H9 (cell line): ENCODE results near the gene ATP13A2. TPM values are rescaled to one million over a fixed set of nuclear protein-coding genes. Genes with fewer than 3 reads are reported as not detected.

Source experiments
- DNase-seq: peaks from one replicate; pipeline ENCODE4 v3.0.0-alpha.2; 2017
- H2AFZ ChIP-seq: one replicate; pipeline ENCODE4 v1.6.1; 2013; ENCODE audit warnings: mild to moderate bottlenecking, low read length, control low read depth, moderate library complexity
- H2AK5ac ChIP-seq: 2 replicates; pipeline ENCODE4 v1.6.1; 2013; ENCODE audit warnings: low read length, control low read depth, mixed read lengths; ENCODE audit not compliant: insufficient read length
- H2BK120ac ChIP-seq: one replicate; pipeline ENCODE4 v1.6.1; 2013; ENCODE audit warnings: low read depth, mild to moderate bottlenecking, low read length, control low read depth, inconsistent platforms; ENCODE audit not compliant: poor library complexity, severe bottlenecking
- H2BK12ac ChIP-seq: 2 replicates; pipeline ENCODE4 v1.6.1; 2013; ENCODE audit warnings: low read length, control low read depth, mixed read lengths, low read depth; ENCODE audit not compliant: insufficient read length
- H2BK15ac ChIP-seq: 2 replicates; pipeline ENCODE4 v1.6.1; 2013; ENCODE audit warnings: low read depth, low read length, control low read depth
- H2BK20ac ChIP-seq: one replicate; pipeline ENCODE4 v1.6.1; 2013; ENCODE audit warnings: low read depth, mild to moderate bottlenecking, low read length, control low read depth, inconsistent platforms; ENCODE audit not compliant: poor library complexity, severe bottlenecking
- H2BK5ac ChIP-seq: 2 replicates; pipeline ENCODE4 v1.6.1; 2013; ENCODE audit warnings: low read length, control low read depth, mixed read lengths; ENCODE audit not compliant: insufficient read length
- H3K14ac ChIP-seq: 2 replicates; pipeline ENCODE4 v1.6.1; 2013; ENCODE audit warnings: low read length, control low read depth; ENCODE audit not compliant: insufficient read depth
- H3K18ac ChIP-seq: 2 replicates; pipeline ENCODE4 v1.6.1; 2013; ENCODE audit warnings: low read depth, mild to moderate bottlenecking, mixed read lengths, low read length, control low read depth; ENCODE audit not compliant: insufficient read length
- H3K23ac ChIP-seq: 2 replicates; pipeline ENCODE4 v1.6.1; 2013; ENCODE audit warnings: low read length, control low read depth, mixed read lengths, low read depth; ENCODE audit not compliant: insufficient read length
- H3K23me2 ChIP-seq: 2 replicates; pipeline ENCODE4 v1.6.1; 2013; ENCODE audit warnings: low read depth, mild to moderate bottlenecking, mixed read lengths, low read length, control low read depth; ENCODE audit not compliant: insufficient read length, poor library complexity, severe bottlenecking
- H3K27ac ChIP-seq: 2 replicates; pipeline ENCODE4 v1.5.1; 2013; ENCODE audit warnings: low read length, control low read depth, mixed read lengths, low read depth; ENCODE audit not compliant: insufficient read length
- H3K27me3 ChIP-seq: 2 replicates; pipeline ENCODE4 v1.6.1; 2013; ENCODE audit warnings: low read length, control low read depth, inconsistent platforms; ENCODE audit not compliant: insufficient read depth
- H3K4ac ChIP-seq: 2 replicates; pipeline ENCODE4 v1.6.1; 2013; ENCODE audit warnings: low read depth, mild to moderate bottlenecking, control low read depth, inconsistent platforms, low read length, moderate library complexity
- H3K4me1 ChIP-seq: 2 replicates; pipeline ENCODE4 v1.6.1; 2013; ENCODE audit warnings: low read length, control low read depth, inconsistent platforms; ENCODE audit not compliant: insufficient read depth
- H3K4me2 ChIP-seq: 2 replicates; pipeline ENCODE4 v1.6.1; 2013; ENCODE audit warnings: low read length, control low read depth, mixed read lengths; ENCODE audit not compliant: insufficient read length, insufficient read depth
- H3K56ac ChIP-seq: 2 replicates; pipeline ENCODE4 v1.6.1; 2013; ENCODE audit warnings: low read depth, mild to moderate bottlenecking, mixed read lengths, low read length, control low read depth; ENCODE audit not compliant: insufficient read length
- H3K79me1 ChIP-seq: 2 replicates; pipeline ENCODE4 v1.6.1; 2013; ENCODE audit warnings: low read depth, mild to moderate bottlenecking, moderate library complexity, low read length, control low read depth, inconsistent platforms; ENCODE audit not compliant: insufficient read depth, poor library complexity, severe bottlenecking
- H3K79me2 ChIP-seq: 2 replicates; pipeline ENCODE4 v1.6.1; 2013; ENCODE audit warnings: low read length, control low read depth, inconsistent platforms; ENCODE audit not compliant: insufficient read depth
- H3K9ac ChIP-seq: 2 replicates; pipeline ENCODE4 v1.6.1; 2013; ENCODE audit warnings: low read length, control low read depth, mixed read lengths; ENCODE audit not compliant: insufficient read length; ENCODE audit errors: extremely low read depth
- H3K9me3 ChIP-seq: one replicate; pipeline ENCODE4 v1.6.1; 2013; ENCODE audit warnings: low read depth, low read length, inconsistent platforms; ENCODE audit not compliant: control insufficient read depth
- H3T11ph ChIP-seq: one replicate; pipeline ENCODE4 v1.6.1; 2013; ENCODE audit warnings: mild to moderate bottlenecking, low read length, control low read depth, inconsistent platforms
- H4K20me1 ChIP-seq: one replicate; pipeline ENCODE4 v1.6.1; 2013; ENCODE audit not compliant: control insufficient read depth, insufficient read length, insufficient read depth
- H4K5ac ChIP-seq: 2 replicates; pipeline ENCODE4 v1.6.1; 2013; ENCODE audit warnings: low read depth, mild to moderate bottlenecking, mixed read lengths, low read length, control low read depth; ENCODE audit not compliant: insufficient read length
- H4K8ac ChIP-seq: replicated peaks from 2 replicates; pipeline ENCODE4 v1.6.1; 2013; ENCODE audit warnings: low read length, control low read depth, mixed read lengths, low read depth; ENCODE audit not compliant: insufficient read length
- H4K91ac ChIP-seq: 2 replicates; pipeline ENCODE4 v1.6.1; 2013; ENCODE audit warnings: low read depth, mild to moderate bottlenecking, moderate library complexity, mixed read lengths, low read length, control low read depth; ENCODE audit not compliant: insufficient read length
- H3K27ac Mint-ChIP-seq, 3 experiments: 2 replicates in 2 of 3; 3 replicates in 1 of 3; pipeline ENCODE4 v1.8.0; 2020 to 2021; ENCODE audit warnings: mixed read lengths in 3 of 3, mild to moderate bottlenecking in 1 of 3, moderate library complexity in 1 of 3
- H3K27me3 Mint-ChIP-seq: 2 replicates; pipeline ENCODE4 v1.8.0; 2021; ENCODE audit warnings: low read depth, mild to moderate bottlenecking, moderate library complexity, mixed read lengths
- H3K36me3 Mint-ChIP-seq, 3 experiments: 2 replicates in 2 of 3; 3 replicates in 1 of 3; pipeline ENCODE4 v1.8.0; 2020 to 2021; ENCODE audit warnings: low read depth in 3 of 3, mixed read lengths in 3 of 3; ENCODE audit not compliant: insufficient read depth in 1 of 3
- H3K4me1 Mint-ChIP-seq, 2 experiments: 2 replicates each; pipeline ENCODE4 v1.8.0; 2020; ENCODE audit warnings: mixed read lengths in 2 of 2
- H3K4me3 Mint-ChIP-seq, 2 experiments: 2 replicates in 1 of 2; 3 replicates in 1 of 2; pipeline ENCODE4 v1.8.0; 2020 to 2021; ENCODE audit warnings: mild to moderate bottlenecking in 2 of 2, mixed read lengths in 2 of 2, moderate library complexity in 1 of 2
- H3K9me3 Mint-ChIP-seq, 2 experiments: 2 replicates in 1 of 2; 3 replicates in 1 of 2; pipeline ENCODE4 v1.8.0; 2020; ENCODE audit warnings: mild to moderate bottlenecking in 2 of 2, mixed read lengths in 2 of 2, moderate library complexity in 1 of 2
- WGBS: extraction: QIAGEN DNeasy Blood & Tissue Kit; methylation state at CpG from one replicate; pipeline ENCODE4 v1.1.7; 2013; ENCODE audit warnings: missing lambda C conversion rate, low lambda C conversion rate, mixed read lengths; ENCODE audit not compliant: insufficient read length; ENCODE audit errors: extremely low coverage; 5-methylcytosine and 5-hydroxymethylcytosine counted together
- total RNA-seq: library from RNA; stranded (reverse); gene quantifications from 2 replicates; pipeline ENCODE4 v1.2.1, GENCODE V29; 2021
- TF ChIP-seq, protein P1 (sequence below): fragments of 200-600 bp; sonication (generic); conservative IDR thresholded peaks from 3 replicates; pipeline ENCODE4 v1.8.0; 2021; ENCODE audit warnings: antibody characterized with exemption, mild to moderate bottlenecking

Gene ATP13A2
- total RNA-seq, 1 experiment from 2014 or later, result 53.6 TPM

DNA sequence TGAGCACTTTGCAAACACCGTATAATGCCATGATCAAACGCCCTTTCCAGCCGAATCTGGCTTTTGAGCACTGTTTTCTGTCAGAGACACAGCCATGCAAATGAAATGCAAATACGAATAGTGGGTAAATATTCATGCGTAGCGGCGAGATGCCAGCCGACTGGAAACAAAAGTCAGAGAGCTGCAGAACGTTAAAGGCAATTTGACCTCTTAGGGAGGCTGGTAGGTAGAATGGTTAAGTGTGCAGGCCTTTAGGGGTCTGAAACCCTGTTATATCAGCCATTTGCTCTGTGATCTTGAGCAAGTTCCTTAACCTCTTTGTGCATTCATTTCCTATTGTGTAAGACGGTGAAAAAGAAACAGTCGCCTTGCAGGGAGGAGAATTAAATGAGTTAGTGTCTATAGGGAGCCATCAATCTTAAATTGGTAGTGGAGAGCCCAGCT is 48.6 kb upstream of the ATP13A2 start:
- Histone ChIP-seq H3K9ac (no peak overlapping the region), H3K56ac (no peak overlapping the region), H3K4me1 (no peaks in the 10 kb centered on the region; the same call in 1 of the 2 replicates), H3K27ac (no peak overlapping the region), H3K14ac (no peak overlapping the region), H3K4me2 (no peak overlapping the region), H3K4ac (no peak overlapping the region), H2BK120ac (no peak overlapping the region), H3K23me2 (no peaks in the 10 kb centered on the region), H2BK20ac (no peak overlapping the region), H3K23ac (no peak overlapping the region), H2BK12ac (no peak overlapping the region), H3K79me1 (no peaks in the 10 kb centered on the region), H2AK5ac (no peak overlapping the region), H3T11ph (no peak overlapping the region), H3K27me3 (no peaks in the 10 kb centered on the region), H2BK5ac (no peak overlapping the region), H3K79me2 (no peaks in the 10 kb centered on the region), H3K9me3 (no peaks in the 10 kb centered on the region), H4K8ac (no peak overlapping the region), H4K91ac (no peak overlapping the region), H2BK15ac (no peak overlapping the region), H2AFZ (no peak overlapping the region), H4K5ac (no peak overlapping the region), H3K18ac (no peak overlapping the region), H4K20me1 (no peaks in the 10 kb centered on the region)
- no peak overlapping the region for H3K27ac Mint-ChIP-seq
- peaks cover 17 to 36% of the 10 kb centered on the region in 2 experiments for H3K4me1 Mint-ChIP-seq
- no peak overlapping the region; a peak in 1 of 5 replicates for H3K4me3 Mint-ChIP-seq
- no CpG with 5 or more reads among the region's 11 CpGs for WGBS
- no peak for DNase-seq
- H3K36me3 Mint-ChIP-seq, result no peaks in the 10 kb centered on the region
- TF ChIP-seq, protein P1, sequence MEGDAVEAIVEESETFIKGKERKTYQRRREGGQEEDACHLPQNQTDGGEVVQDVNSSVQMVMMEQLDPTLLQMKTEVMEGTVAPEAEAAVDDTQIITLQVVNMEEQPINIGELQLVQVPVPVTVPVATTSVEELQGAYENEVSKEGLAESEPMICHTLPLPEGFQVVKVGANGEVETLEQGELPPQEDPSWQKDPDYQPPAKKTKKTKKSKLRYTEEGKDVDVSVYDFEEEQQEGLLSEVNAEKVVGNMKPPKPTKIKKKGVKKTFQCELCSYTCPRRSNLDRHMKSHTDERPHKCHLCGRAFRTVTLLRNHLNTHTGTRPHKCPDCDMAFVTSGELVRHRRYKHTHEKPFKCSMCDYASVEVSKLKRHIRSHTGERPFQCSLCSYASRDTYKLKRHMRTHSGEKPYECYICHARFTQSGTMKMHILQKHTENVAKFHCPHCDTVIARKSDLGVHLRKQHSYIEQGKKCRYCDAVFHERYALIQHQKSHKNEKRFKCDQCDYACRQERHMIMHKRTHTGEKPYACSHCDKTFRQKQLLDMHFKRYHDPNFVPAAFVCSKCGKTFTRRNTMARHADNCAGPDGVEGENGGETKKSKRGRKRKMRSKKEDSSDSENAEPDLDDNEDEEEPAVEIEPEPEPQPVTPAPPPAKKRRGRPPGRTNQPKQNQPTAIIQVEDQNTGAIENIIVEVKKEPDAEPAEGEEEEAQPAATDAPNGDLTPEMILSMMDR, result no peak
- H3K9me3 Mint-ChIP-seq, result peaks cover 2 to 3% of the 10 kb centered on the region in 2 experiments; a peak in 1 of 5 replicates
- peaks cover 15% of the 10 kb centered on the region for H3K27me3 Mint-ChIP-seq
